GM21576 (cell line): Measurements from ENCODE around the gene RCSD1.

ENCODE experiments used
- ATAC-seq: cut with Tn5 transposase; IDR thresholded peaks from one replicate; pipeline ENCODE4 v1.9.1; 2021; ENCODE audit warnings: mild to moderate bottlenecking, moderate library complexity; ENCODE audit not compliant: unreplicated experiment

Gene RCSD1

GRCh38 chr1:167640051-167640450 is 10.0 kb downstream of the RCSD1 start:
- no peak for ATAC-seq

- ATAC-seq, result no peak
Measured at GRCh38 chr1:167641786-167642500, 11.9 kb downstream of the RCSD1 start.

DNA sequence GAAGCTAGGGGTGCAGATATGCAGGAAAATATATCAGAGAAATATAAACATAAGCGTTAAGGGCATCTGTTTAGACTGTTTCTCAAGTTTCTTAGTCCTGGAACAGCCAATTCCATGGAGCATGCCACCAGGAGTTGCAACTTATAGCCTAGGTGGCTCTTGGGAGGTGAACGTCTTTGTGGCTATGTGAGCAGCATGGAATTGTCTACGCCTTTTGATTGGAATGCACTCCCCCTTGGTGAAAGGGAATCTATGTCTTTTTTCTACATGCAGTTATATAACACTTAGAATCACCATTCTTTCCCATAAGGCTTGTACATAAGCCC is 12.4 kb downstream of the RCSD1 start:
- ATAC-seq, result no peak

- ATAC-seq, result no peak
Measured at GRCh38 chr1:167643441-167643840, 13.4 kb downstream of the RCSD1 start.

DNA sequence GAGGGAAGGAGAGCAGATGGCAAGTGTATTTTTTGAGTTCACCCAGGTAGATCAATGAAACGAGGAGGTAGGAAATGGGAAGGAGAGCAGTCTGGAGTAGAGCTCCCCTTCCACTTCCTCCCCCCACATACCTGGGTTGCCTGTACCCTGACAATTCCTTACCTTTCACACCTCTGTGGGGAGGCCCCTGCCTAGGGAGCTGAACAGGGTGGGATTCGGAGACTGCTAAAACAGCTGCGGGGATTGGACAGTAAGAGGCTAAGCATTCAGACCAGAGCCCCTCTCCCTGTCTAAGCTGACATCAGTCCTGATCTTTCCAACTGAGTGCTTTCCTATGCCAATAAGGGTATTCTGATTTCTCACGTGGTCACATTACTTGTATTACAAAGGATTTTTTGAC is 14.5 kb downstream of the RCSD1 start:
- ATAC-seq, result no peak

DNA sequence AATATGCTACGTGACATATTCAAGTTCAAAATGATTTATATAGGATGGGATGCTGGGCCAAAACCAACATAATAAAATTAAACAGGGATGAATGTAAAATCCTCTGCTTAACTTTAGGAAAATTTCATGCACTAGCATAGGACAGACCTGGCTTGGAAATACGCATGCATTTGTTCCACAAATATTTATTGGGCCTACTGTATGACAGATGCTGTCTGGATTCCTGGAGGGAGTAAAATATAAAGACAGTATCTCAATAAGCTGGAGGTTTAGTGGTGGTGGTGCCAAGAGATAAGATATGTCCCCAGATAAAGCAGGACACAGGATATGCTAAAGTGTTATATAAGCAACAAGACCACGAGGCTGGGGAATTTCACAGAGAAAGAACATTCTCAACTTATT is 15.1 kb downstream of the RCSD1 start:
- ATAC-seq, result no peak

DNA sequence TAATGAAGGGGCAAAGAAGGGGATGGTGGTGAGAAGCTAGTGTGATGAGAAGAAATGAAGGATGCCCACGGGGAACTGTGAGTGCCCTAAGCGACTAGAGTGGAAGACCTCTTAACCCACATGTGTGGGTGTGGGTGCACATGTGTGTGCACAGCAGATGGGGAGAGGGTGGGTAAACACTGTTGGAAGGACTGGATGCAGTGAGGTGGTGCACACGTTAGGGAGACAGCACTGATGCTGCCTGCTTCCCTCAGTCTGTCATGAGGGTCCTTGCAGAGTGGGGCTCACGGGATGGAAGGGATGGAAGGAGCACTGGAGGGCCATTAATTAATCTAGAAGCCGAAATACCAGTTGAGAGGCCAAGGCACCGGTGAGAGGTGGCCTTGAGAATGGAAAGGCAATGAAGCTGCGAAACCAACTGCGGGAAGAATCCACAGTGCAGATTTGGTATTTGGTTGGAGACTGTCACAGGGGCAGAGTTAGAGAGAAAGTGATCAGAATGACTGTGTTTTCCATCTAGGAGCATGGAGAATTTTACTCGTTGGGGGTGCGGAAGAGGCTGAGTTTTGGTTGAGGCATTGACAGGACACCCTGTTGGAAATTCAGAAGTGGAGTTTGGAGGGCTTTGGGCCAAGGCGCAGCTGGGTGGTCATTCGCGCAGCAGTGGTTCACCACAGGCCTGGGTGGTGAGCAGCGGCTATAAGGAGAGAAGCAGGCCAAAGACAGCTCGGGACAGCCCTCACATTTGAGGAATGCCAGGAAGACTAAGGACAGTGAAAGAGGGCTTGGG is 15.8 kb downstream of the RCSD1 start:
- ATAC-seq, result no peak

DNA sequence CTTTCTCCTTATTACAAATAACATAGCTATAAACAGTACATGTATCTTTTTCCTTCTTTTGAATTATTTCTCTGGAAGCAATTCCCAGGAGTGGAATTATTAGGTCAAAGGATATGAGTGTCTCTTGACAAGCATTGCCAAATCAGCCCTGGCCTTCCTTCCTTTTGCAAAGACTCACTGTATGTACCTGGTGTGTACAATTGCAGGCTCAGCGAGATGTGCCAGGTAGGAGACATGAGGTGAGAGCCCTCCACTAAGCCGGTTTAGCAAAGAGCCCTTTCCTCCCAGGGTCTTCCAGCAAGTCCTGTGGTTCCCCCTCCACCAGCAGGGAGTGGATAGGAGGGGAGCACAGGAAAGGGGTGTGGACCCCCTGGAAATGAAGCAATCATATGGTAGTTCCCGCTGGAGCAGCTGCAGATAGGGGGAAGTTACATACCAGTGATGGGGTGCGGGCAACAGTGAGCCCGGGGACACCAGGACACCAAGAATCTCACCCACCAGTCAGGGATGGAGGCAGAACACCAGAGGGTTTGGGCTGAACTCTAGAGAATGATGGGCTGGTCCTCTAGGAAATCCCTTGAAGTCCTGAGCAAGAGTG is 18.3 kb downstream of the RCSD1 start:
- ATAC-seq, result no peak

DNA sequence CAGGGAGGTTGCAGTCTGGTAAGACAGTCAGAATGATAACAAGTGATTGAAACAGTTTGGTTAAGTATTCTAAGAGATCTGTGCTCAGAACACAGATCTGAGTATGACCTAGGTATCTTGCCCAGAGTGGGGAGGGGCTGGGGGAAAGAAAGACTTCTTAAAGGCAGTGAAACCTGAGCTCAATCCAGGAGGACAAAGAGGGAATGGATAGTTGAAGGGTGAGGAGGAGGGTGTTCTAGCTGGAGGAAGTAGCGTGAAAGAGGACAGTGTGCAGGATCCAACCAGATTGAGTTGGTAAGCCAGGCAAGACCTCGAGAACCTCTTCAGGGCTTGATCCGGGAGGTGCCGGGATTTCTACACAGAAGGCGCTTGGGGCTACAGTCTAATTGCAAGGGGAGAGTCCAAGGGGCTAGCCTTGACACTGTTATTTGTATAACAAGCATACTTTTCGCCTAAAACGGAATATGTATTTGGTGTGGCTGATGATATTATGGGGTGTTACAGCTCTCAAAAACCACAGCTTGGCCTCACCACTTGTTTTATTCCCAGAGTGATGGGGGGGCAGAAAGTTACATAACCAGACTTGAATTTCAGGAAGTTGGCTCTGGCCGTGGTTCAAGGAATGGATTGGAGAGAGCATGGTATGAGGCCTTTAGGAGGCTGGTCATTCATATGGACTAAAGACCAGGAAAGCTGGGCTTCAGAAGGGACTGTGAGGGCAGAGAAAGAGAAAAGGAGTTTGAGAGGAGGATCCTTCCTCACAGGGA is 19.1 kb downstream of the RCSD1 start:
- ATAC-seq, result no peak

DNA sequence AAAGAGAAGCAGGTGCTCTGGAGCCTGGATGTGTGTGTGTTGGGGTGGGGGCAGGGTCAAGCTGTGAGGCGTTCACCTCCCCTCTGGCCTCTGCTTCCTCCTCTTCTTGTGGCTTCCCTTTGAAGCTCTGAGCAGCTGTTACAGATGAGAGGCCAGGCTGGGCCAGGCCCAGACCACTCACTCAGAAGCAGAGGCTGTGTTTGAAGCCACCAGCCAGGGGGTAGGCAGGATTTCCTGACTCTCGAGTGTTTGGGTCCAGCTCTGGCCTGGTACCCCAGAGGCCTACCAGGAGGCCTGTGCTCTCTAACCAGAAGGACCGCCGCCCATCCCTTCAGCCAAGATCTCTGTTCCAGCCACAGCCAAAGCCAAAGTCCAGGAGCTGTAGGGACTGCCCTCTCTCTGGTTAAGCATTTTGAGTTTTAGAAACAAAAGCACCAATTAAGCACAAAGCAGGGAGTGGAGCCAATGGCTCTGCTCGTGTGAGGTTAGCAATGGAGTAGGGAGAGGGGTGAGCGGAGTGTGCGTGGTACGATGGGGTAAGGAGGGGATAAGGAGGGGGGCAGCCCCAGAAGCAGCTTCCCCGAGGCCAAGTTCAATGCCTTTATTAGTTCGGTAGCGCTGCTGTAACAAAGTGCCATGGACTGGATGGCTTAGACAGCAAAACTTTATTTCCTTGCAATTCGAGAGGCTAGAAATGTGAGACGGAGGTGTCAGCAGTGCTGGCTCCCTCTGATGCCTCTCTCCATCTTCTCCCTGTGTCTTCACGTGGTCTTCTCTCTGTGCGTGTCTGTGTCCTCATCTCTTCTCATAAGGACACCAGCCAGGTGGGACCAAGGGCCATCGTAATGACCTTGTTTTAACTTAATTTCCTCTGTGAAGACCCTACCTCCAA is 20.5 kb downstream of the RCSD1 start:
- peak; percentile 70 for ATAC-seq

DNA sequence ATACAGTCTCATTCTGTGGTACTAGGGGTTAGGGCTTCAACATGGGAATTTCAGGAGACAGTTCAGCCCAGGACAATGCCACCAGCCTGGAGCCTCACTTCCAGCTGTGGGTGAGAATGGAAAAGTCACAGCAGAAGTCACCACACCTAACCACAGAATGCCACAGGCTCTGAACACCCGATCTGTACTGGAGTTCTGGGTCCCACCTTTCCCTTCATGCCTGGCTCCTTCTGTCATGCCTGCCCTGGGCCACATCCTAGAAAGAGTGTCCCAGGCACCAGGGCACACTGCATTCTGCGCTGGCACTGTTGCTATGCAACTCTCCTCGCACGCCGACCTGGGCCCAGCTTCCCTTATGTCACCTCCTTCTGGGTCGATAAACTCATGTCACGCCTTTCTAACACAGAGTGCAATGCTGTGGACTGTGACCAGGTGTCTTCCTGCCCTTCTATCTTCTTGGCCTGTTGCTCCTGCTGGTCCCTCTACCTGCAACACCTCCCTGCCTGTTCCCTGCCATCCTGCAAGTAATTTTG is 21.2 kb downstream of the RCSD1 start:
- no peak for ATAC-seq

DNA sequence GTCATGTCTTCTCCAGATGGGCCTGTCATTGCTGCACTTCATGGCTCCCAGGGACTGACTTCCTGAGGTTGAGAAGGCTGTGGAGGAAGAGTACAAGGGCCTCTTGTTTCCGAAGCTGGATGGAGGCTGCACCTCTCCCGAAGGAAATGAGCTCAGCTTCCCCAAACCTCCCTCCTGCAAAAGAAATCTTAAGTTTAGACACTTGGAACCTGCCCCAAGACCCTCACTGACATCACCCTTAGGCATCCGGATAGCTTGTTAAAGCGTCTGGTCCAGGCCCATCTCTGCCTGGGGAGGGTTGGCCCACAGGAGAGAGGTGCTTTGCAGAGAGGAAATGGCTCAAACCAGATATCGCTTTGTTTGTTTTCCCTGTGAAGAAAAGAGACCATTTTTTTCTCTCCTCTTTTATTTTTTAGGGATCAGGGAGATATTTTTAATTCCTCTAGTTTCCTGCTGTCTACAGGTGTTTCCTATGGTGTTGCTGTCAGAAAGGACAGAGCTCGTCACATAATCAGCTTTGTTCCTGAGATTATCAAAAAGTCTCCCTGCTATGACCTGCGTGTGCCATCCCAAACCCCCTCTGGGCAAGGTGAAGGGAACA is 25.0 kb downstream of the RCSD1 start:
- no peak for ATAC-seq

GRCh38 chr1:167656657-167657056 is 26.6 kb downstream of the RCSD1 start:
- ATAC-seq, result no peak

- ATAC-seq, result no peak
Measured at GRCh38 chr1:167658574-167659328, 28.7 kb downstream of the RCSD1 start.

GRCh38 chr1:167659450-167659849 is 29.4 kb downstream of the RCSD1 start:
- no peak for ATAC-seq

DNA sequence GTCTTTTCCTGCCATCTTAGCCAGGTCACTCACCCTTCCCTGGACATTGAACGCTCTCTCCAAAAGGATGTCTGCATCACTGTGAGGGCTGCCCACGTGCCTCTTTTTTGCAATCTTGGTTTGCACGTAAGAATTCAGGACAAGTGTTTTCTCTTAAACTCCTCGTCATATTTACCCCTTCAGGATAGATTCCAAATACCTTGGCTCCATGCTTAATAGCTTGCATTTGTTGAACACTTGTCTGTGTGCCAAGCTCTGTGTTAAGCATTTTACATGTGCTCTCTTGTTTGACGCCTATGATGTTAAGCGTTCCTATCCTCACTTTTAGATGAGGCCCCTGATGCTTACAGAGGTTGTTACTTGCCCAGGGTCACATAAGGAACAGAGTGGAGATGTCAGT is 29.8 kb downstream of the RCSD1 start:
- no peak for ATAC-seq

DNA sequence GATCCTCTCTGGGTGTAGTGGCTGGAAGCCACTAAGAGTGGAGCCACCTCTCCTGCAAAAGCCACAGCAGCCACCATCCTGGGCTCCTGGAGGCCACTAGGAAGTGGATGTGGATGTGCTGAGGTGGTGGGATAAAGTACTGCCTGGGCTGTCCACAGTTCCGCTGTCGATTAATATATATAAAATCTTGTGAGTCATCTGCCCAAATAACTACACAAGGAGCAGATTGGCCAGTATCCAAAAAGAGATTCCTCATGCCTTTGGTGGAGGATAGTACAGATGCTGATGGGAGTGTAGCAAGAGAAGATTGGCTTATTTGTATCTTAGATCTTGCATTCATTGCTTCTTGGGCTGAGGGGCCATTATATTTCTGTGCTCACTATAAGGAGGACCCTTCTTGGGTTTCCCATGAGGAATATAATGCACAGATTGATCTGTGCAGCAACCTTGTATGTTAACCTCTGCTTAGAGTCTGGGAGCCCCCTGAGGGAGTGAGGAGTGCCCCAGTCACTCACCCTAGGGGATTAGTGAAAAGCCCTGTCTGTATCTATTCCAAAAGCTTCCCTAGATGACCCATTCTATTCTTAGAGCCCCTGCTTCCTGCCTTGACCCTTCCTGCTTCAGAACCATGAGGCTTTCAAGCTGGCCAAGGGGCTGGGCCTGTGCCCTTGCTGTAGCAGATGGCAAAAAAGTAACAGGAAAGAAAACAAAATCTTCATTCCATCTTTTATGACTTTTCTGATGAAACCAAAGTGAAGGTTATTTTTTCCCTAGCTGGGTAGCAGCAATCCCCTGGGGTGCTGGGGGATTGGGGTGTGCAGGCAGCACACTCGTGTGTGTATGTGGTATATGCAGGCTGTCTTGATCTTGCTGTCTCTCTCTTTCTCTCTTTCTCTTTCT is 31.7 kb downstream of the RCSD1 start:
- ATAC-seq, result no peak
